Activated CD8-positive, alpha-beta memory T cell treated with anti-CD3 and anti-CD28 coated beads, Interleukin-2, amount 50 U/mL, for 24 hours (primary cell): ENCODE measurements around the gene PCCA.
"Not testable (repeated sequence)": the region's sequence is repeated elsewhere in the genome, so short reads cannot be mapped to it uniquely, and the experiment has no call there.

Experiments
- DNase-seq: peaks from one replicate; pipeline ENCODE4 v3.0.0-alpha.2; 2020; ENCODE audit errors: extremely low read depth

Gene PCCA

GRCh38 chr13:100240109-100240779 lies 151.4 kb downstream of the PCCA start:
- DNase-seq = no peak

DNA sequence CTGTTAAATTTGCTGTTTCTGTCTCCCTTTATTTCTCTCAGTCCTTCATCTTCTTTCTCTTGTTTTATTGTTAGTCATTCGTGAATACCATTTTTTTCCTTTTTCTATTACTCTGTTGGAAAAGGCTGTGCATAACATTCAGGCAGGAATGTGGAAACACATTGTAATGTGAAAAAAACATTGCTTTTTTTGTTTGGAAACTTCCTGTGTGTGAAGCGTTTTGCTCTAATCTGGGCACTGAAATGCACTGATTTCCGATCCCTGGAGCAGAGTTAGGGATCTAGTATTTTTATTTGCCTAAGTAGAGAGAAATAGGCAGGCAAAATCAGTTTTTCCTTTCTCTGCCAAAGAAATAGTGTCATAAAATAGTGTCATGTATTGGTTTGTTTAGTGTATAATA lies 155.5 kb downstream of the PCCA start:
- DNase-seq = no peak

- DNase-seq = no peak
These were observed 156.2 kb downstream of the PCCA start for GRCh38 chr13:100245104-100245503.

DNA sequence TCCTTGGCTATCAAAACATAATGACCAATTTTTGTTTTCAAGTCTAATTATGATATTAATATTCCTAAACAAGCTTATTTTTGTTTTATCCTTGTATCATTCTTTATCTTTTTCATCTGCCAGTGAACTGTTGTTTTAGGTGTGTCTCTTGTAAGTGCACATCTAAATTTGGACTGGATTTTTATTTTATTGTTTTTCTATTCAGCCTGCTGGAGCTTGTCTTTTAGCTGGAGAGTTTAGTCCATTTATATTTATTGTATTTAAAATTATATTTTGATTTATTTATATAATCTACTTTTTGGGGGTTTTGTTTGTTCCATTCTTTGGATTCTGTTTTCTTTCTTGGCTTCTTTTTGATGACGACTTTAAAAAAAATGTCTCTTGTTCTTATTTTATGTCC lies 159.0 kb downstream of the PCCA start:
- no peak for DNase-seq

DNA sequence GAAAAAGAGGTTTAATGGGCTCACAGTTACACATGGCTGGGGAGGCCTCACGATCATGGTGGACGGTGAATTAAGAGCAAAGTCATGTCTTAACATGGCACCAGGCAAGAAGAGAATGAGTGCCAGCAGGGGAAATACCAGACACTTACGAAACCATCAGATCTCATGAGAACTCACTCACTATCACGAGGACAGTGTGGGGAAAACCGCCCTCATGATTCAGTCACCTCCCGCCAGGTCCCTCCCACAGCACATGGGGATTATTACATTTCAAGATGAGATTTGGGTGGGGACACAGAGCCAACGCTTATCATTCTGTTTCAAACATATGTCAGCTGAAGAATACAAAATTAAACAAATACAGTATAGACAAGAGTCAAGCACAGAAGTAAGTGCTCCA lies 165.1 kb downstream of the PCCA start:
- no peak for DNase-seq

GRCh38 chr13:100262404-100262803 lies 173.5 kb downstream of the PCCA start:
- DNase-seq = no peak

- DNase-seq = no peak
These were observed 177.1 kb downstream of the PCCA start for GRCh38 chr13:100266026-100266425.

DNA sequence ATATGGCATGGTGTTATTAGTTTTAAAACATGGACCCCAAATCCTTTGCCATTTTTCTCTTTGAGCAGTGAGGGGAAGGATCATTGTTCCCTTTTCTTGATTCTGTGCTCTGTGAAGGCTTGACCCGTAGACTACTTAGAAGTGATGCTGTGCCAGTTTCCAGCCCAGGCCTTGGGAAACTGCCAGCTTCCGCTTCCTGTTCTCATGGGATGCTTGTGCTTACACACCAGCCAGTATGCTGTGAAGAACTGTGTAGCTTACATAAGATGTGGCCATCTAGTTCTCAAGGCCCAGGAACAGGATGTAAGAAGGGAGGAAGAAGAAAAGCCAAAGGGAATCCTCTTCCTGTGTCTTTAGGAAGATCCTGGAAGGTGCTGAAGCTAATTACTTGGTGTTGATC lies 180.9 kb downstream of the PCCA start:
- no peak for DNase-seq

DNA sequence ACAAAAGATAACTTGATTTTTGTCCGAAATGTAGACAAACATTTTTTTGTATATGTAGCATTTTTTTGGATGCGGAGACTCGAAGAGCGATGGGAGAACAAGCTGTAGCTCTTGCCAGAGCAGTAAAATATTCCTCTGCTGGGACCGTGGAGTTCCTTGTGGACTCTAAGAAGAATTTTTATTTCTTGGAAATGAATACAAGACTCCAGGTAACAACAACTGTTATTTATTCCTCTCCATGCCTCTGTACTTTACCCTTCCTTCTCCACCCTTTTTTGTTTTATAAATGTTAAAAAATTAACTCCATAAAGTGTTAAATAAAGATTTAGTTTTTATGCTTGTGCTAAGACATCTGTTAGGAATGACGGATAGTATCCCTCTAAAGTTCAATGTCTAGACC lies 184.2 kb downstream of the PCCA start:
- DNase-seq = no peak

- no peak for DNase-seq
These were observed 184.7 kb downstream of the PCCA start for GRCh38 chr13:100273552-100273951.

DNA sequence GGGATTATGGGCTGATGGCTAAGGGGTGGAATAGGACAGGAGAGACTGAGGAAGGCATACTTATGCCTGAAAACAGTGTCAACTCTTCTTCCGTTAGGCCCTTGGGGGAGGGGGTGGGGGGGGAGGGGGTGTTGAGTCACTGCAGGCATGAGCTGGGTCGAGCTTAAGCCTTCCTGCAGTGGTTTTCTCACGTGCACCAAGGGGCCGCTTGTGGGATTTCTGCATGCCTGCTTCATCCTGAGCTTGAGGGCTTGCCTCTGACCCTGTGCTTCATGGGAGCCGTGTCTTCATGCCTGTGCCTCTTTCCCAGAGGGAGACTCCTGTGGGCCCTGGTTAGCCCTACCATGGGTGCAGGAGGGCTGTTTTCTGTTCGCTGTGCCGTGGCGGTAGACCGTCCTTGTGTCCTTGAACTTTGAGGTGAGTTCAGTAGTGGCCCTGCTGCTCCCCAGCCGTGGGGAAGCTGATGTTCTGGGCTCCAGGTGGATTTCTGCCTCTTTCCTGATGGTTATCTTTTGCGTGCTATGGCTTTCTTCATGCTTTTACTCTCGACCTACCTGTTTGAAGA lies 186.1 kb downstream of the PCCA start:
- DNase-seq = no peak

- DNase-seq = no peak
These were observed 186.9 kb downstream of the PCCA start for GRCh38 chr13:100275746-100276145.

GRCh38 chr13:100280681-100281080 lies 191.8 kb downstream of the PCCA start:
- DNase-seq = no peak

GRCh38 chr13:100282306-100282705 lies 193.4 kb downstream of the PCCA start:
- DNase-seq = not testable (repeated sequence)

- DNase-seq = no peak
These were observed 201.4 kb downstream of the PCCA start for GRCh38 chr13:100290165-100290801.

- no peak for DNase-seq
These were observed 202.7 kb downstream of the PCCA start for GRCh38 chr13:100291624-100292023.

GRCh38 chr13:100297413-100297812 lies 208.5 kb downstream of the PCCA start:
- DNase-seq = no peak

GRCh38 chr13:100298116-100298681 lies 209.3 kb downstream of the PCCA start:
- no peak for DNase-seq

DNA sequence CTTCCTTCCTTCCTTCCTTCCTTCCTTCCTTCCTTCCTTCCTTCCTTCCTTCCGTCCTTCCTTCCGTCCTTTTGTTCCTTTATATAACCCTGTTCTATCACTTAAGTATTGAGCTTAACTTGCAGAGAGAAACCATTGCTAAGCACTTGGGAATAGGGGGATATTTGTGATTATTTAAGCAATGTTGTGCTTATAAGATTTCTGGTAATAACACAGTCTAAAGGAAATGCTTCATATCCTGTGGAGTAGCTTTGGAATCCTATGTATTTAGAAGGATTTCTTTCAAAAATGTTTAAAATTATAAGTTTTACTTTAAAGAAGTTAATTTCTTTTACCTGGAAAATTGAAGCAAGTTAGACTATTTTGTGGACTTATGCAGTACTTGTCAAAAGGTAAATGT lies 209.8 kb downstream of the PCCA start:
- DNase-seq = no peak

DNA sequence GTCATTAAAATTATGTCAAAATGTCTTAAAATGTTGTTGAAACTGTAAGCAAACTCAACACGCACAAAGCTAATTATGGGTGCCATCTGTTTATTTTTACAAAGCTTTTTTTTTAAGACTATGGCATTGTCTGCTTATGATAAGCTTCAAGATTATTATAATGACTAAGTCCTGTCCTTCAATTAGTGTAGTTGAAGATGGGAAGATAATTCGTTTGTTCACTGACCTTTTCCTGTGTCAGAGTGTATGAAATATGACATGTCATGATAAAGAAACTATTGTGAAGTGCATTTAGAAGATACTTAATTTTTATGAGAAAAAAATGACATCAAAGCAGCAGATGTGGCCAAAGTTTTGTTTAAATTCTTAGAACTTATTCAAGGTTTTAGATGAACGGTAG lies 211.3 kb downstream of the PCCA start:
- no peak for DNase-seq

DNA sequence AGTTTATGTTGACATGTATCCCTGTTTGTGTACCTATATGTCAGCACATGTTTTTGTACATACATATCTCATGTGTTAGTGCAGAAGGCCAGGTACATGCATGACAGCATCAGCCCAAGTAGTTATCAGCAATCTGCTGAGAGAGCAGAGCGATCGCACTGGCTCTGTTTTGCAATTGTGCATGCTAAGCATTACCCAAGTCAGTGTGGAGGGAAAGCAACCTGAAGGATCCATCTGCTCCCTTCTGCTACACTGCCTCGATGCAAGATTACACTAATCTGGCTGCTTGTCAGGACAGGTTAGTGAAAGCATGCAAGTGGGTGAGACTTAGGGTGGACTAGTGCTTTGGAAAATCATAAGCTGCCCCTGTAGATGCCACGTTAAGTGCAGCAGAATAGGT lies 211.8 kb downstream of the PCCA start:
- DNase-seq = no peak

- DNase-seq = no peak
These were observed 212.5 kb downstream of the PCCA start for GRCh38 chr13:100301418-100301817.

- DNase-seq = no peak
These were observed 213.5 kb downstream of the PCCA start for GRCh38 chr13:100302391-100302790.
